Large intestine (tissue), 3 donors: Measurements from ENCODE around the gene CTNNA1. TPM values are rescaled to one million over a fixed set of nuclear protein-coding genes. Genes with fewer than 3 reads are reported as not detected.
"Not testable (repeated sequence)": the region's sequence is repeated elsewhere in the genome, so short reads cannot be mapped to it uniquely, and the experiment has no call there.

Experiments used
- DNase-seq, 2 donors: peaks; one replicate each; pipeline versions ENCODE4 v3.0.0 to v3.0.0-alpha.2; 2013
- H3K27ac ChIP-seq: one replicate; pipeline ENCODE4 v1.5.1; 2013; ENCODE audit warnings: low read length
- H3K27me3 ChIP-seq: 2 replicates; pipeline ENCODE4 v1.6.1; 2013; ENCODE audit warnings: low read length; ENCODE audit not compliant: control insufficient read depth, insufficient read depth
- H3K36me3 ChIP-seq: 2 replicates; pipeline ENCODE4 v1.6.1; 2013; ENCODE audit warnings: low read length; ENCODE audit not compliant: control insufficient read depth, insufficient read depth
- H3K4me1 ChIP-seq: one replicate; pipeline ENCODE4 v1.6.1; 2013; ENCODE audit warnings: low read length; ENCODE audit not compliant: control insufficient read depth, insufficient read depth
- H3K4me3 ChIP-seq: one replicate; pipeline ENCODE4 v1.5.1; 2013; ENCODE audit warnings: low read length
- H3K9me3 ChIP-seq: one replicate; pipeline ENCODE4 v1.6.1; 2013; ENCODE audit warnings: mild to moderate bottlenecking, low read depth, low read length, moderate library complexity; ENCODE audit not compliant: control insufficient read depth
- WGBS: methylation state at CpG from one replicate; pipeline ENCODE4 v1.1.5; 2013; ENCODE audit warnings: low lambda C conversion rate; ENCODE audit not compliant: insufficient coverage; 5-methylcytosine and 5-hydroxymethylcytosine counted together
- polyA plus RNA-seq: library from polyadenylated mRNA; unstranded; fragments of 120-200 nt; gene quantifications from one replicate; pipeline ENCODE4 v1.2.1, GENCODE V29; 2013

The CTNNA1 gene
- polyA plus RNA-seq, 1 donor: 287 TPM

GRCh38 chr5:138803935-138804334 is 50.7 kb downstream of the CTNNA1 start:
- H3K27me3 ChIP-seq: no peaks in the 10 kb centered on the region
- no peak overlapping the region for H3K27ac ChIP-seq
- H3K36me3 ChIP-seq: peaks cover 20% of the 10 kb centered on the region
- no peaks in the 10 kb centered on the region for H3K4me1 ChIP-seq
- H3K9me3 ChIP-seq: peaks cover 4% of the 10 kb centered on the region
- H3K4me3 ChIP-seq: no peak overlapping the region
- no peak for DNase-seq
- WGBS: no CpG with 5 or more reads among the region's 1 CpG

GRCh38 chr5:138805096-138805495 is 51.9 kb downstream of the CTNNA1 start:
- Histone ChIP-seq H3K9me3 (peaks cover 2% of the 10 kb centered on the region), H3K4me3 (no peak overlapping the region), H3K4me1 (no peaks in the 10 kb centered on the region), H3K36me3 (peaks cover 23% of the 10 kb centered on the region), H3K27ac (no peak overlapping the region), H3K27me3 (no peaks in the 10 kb centered on the region)
- peak in 1 of 2 donors; percentile 9 for DNase-seq

- H3K9me3 ChIP-seq: peaks cover 7% of the 10 kb centered on the region
- no CpG with 5 or more reads among the region's 1 CpG for WGBS
- H3K4me3 ChIP-seq: no peak overlapping the region
- no peak overlapping the region for H3K27ac ChIP-seq
- no peaks in the 10 kb centered on the region for H3K27me3 ChIP-seq
- peaks cover 25% of the 10 kb centered on the region for H3K36me3 ChIP-seq
- no peak for DNase-seq
- no peaks in the 10 kb centered on the region for H3K4me1 ChIP-seq
These were observed 54.0 kb downstream of the CTNNA1 start for GRCh38 chr5:138807182-138807581.

- Histone ChIP-seq H3K9me3 (peaks cover 7% of the 10 kb centered on the region), H3K27me3 (no peaks in the 10 kb centered on the region), H3K4me3 (no peak overlapping the region), H3K27ac (no peak overlapping the region), H3K4me1 (no peaks in the 10 kb centered on the region), H3K36me3 (peaks cover 38% of the 10 kb centered on the region)
- DNase-seq: no peak
These were observed 56.2 kb downstream of the CTNNA1 start for GRCh38 chr5:138809391-138809790.

GRCh38 chr5:138810861-138811260 is 57.6 kb downstream of the CTNNA1 start:
- H3K27ac ChIP-seq, H3K27me3 ChIP-seq, H3K4me3 ChIP-seq, H3K9me3 ChIP-seq, DNase-seq, H3K4me1 ChIP-seq: not testable (repeated sequence)
- peaks cover 46% of the 10 kb centered on the region for H3K36me3 ChIP-seq
- WGBS: no CpG with 5 or more reads among the region's 35 CpGs

- Histone ChIP-seq H3K9me3 (peaks cover 7% of the 10 kb centered on the region), H3K27ac (no peak overlapping the region), H3K4me3 (no peak overlapping the region), H3K36me3 (peaks cover 66% of the 10 kb centered on the region), H3K27me3 (no peaks in the 10 kb centered on the region), H3K4me1 (no peaks in the 10 kb centered on the region)
- WGBS: 100% methylated on average over 2 of the region's 5 CpGs
- no peak for DNase-seq
These were observed 62.3 kb downstream of the CTNNA1 start for GRCh38 chr5:138815529-138815928.

GRCh38 chr5:138817241-138817640 is 64.0 kb downstream of the CTNNA1 start:
- Histone ChIP-seq H3K4me1 (no peaks in the 10 kb centered on the region), H3K36me3 (peaks cover 63% of the 10 kb centered on the region), H3K9me3 (no peaks in the 10 kb centered on the region), H3K4me3 (no peak overlapping the region), H3K27me3 (no peaks in the 10 kb centered on the region), H3K27ac (no peak overlapping the region)
- WGBS: no CpG with 5 or more reads among the region's 1 CpG
- DNase-seq: no peak

- Histone ChIP-seq H3K27me3 (no peaks in the 10 kb centered on the region), H3K4me1 (no peaks in the 10 kb centered on the region), H3K9me3 (no peaks in the 10 kb centered on the region), H3K36me3 (peaks cover 45% of the 10 kb centered on the region), H3K27ac (no peak overlapping the region), H3K4me3 (no peak overlapping the region)
- no CpG with 5 or more reads among the region's 4 CpGs for WGBS
- no peak for DNase-seq
These were observed 65.9 kb downstream of the CTNNA1 start for GRCh38 chr5:138819081-138819480.

- WGBS: no CpG with 5 or more reads among the region's 3 CpGs
- Histone ChIP-seq H3K9me3 (no peaks in the 10 kb centered on the region), H3K27ac (no peak overlapping the region), H3K36me3 (peaks cover 44% of the 10 kb centered on the region), H3K27me3 (no peaks in the 10 kb centered on the region), H3K4me1 (no peaks in the 10 kb centered on the region), H3K4me3 (no peak overlapping the region)
- no peak for DNase-seq
These were observed 67.5 kb downstream of the CTNNA1 start for GRCh38 chr5:138820695-138821094.

- Histone ChIP-seq H3K4me1 (no peaks in the 10 kb centered on the region), H3K36me3 (peaks cover 48% of the 10 kb centered on the region), H3K27me3 (no peaks in the 10 kb centered on the region), H3K4me3 (no peak overlapping the region), H3K9me3 (no peaks in the 10 kb centered on the region), H3K27ac (no peak overlapping the region)
- WGBS: no CpG with 5 or more reads among the region's 7 CpGs
- DNase-seq: no peak
These were observed 71.3 kb downstream of the CTNNA1 start for GRCh38 chr5:138824516-138824915.

GRCh38 chr5:138824924-138825863 is 72.0 kb downstream of the CTNNA1 start:
- no peak overlapping the region for H3K4me3 ChIP-seq
- H3K36me3 ChIP-seq: peaks cover 45% of the 10 kb centered on the region
- 96% methylated on average over 3 of the region's 5 CpGs for WGBS
- no peaks in the 10 kb centered on the region for H3K4me1 ChIP-seq
- H3K9me3 ChIP-seq: no peaks in the 10 kb centered on the region
- no peak overlapping the region for H3K27ac ChIP-seq
- no peaks in the 10 kb centered on the region for H3K27me3 ChIP-seq
- DNase-seq: no peak
